ENCODE measurements around the gene TMIGD1. TPM values are rescaled to one million over a fixed set of nuclear protein-coding genes. Genes with fewer than 3 reads are reported as not detected.
A peak's percentile ranks its signal among the peaks of the same experiment; 100 is the strongest.

Gene TMIGD1
- total RNA-seq: not detected

DNA sequence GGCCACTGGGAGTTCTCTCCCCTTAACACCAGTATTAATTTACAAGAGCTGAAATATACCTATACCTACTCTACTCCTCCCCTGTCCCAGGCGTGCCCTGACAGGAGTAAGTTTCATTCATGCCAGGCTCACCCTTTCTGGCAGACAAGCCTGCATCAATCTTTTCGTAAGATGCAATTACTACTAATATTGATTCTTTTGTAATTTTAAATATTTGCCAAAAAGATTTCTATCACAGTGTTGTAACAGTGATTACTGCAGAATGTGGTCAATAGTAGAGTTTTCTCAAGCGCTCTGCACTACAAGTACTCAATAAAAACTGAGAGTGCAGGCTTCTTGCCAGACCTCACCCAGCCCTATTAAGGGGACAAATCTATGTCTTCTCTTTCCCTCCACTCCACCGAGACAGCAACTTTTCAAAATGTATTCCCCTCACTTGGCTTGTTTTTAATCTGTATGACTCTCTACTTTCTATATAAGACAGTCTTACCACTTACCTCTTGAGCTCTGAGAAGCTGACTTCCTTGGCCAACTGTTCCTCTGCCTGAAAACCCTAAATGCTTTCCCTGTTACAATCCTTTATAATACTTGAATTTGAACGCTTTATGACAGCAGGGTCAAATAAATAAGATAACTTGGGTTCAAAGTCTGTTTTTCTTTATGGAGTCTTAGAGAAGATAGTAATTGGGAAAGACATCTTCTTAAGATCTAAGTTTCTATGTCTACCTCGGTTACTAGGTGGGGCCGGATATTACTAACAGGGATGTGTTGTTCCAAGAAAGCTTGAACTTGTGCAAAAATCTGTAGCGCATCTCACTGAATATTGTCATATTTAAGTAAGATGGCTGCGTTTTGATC is at the start of gene TMIGD1:
Gene TMIGD1 (minus strand): TSS at position 555 of the 858 bp plus-strand sequence. CDS start 1,924 bp downstream, outside the sequence.
- Mint-ChIP-seq H3K36me3 (peaks cover 2% of the 10 kb centered on the region), H3K4me1 (peaks cover 47% of the 10 kb centered on the region), H3K27me3 (peaks cover 5% of the 10 kb centered on the region), H3K9me3 (ENCODE audit: low read depth) (no peaks in the 10 kb centered on the region), H3K4me3 (no peak within 1 kb of the TSS), H3K27ac (peak within 1 kb of the TSS; percentile 91)
- CTCF ChIA-PET: interaction anchor here (1.0 to 10.7 kb wide), 9 partner anchors 10 to 238 kb away, joined by 5 to 170 read pairs (median 18); partner anchors contain the start of gene BLMH
- DNase-seq: no peak
- no peak for ATAC-seq

DNA sequence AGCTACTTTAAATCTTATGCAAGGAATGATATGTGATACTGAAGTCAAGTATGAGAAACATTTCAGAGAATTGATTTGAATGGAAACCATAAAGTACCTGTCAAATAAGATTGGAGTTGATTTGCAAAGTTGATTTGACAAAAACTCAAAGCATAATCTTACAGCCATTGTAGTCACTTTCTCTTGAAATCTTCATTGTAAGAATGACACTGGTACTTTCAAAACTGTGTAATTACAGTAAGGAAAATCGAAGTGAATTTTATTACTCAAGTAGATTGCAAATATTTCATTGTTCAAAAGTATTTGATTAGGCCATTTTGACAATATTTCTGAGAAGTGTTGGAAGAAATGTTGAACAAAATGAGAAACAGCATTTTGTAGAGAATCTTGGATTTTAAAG is 48.5 kb upstream of the TMIGD1 start:
- Mint-ChIP-seq H3K36me3 (peaks cover 23% of the 10 kb centered on the region), H3K4me3 (no peak overlapping the region), H3K4me1 (peaks cover 42% of the 10 kb centered on the region), H3K9me3 (ENCODE audit: low read depth) (no peaks in the 10 kb centered on the region), H3K27me3 (no peaks in the 10 kb centered on the region), H3K27ac (no peak overlapping the region)
- CTCF ChIA-PET: interaction anchor here (1.9 to 2.4 kb wide), 2 partner anchors 42 to 46 kb away, joined by 5 to 8 read pairs; no protein-coding TSS in a partner anchor
- ATAC-seq: no peak
- DNase-seq: no peak

DNA sequence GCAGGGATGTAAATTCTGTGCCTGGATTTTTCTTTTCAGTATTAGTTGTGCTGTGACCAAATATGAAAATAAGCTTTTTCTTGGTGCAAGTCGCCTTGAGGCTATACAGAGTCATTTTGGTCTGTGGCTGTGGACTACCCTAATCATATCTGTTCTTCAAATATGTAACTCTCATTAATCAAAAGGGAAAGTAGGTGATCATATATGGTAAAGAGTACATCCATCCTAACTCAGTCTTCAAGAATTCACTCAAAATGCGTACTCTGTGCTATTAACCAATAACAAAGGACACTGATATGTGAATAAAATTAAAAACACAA is 47.4 kb upstream of the TMIGD1 start:
- Mint-ChIP-seq H3K27ac (peak overlapping the region; percentile 2), H3K36me3 (peaks cover 18% of the 10 kb centered on the region), H3K4me1 (peaks cover 51% of the 10 kb centered on the region), H3K27me3 (no peaks in the 10 kb centered on the region), H3K9me3 (ENCODE audit: low read depth) (no peaks in the 10 kb centered on the region), H3K4me3 (peak overlapping the region; percentile 84)
- CTCF ChIA-PET: interaction anchor here (0.8 to 3.8 kb wide), 8 partner anchors 9 to 287 kb away, joined by 3 to 17 read pairs (median 6); no protein-coding TSS in a partner anchor
- no peak for ATAC-seq
- no peak for DNase-seq

DNA sequence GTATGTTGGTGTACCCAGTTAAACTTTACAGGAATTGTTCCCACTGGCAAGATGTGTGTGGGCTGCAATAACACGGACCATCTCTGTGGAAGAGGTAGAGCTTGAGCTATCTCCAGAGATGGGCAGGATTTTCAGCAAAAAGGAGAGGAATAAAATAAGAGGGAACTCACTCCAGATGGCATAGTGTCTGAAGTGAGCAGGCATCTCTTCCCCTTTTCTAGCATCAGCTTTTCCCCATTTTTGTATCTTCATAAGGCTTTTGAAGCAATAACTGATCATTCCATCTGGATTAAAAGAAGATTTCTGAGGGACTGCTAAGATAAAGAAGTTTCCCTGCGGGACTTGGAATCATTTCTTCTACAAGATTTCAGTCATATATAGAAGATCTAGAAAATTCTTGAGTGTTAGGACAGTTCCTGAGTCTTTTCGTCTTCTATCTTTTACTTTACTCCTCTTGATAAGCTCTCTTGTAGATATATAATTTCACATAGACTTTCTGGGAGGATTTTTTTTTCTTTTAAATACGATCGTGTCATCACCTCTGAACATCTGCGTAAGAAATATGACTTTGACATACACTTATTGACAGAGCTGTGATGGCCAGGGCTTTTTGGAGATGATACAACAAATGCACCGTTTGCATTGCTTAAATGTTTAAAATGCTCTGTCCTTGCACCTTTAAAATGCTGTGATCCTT is 46.9 kb upstream of the TMIGD1 start:
- Mint-ChIP-seq H3K4me3 (peak overlapping the region; percentile 84), H3K4me1 (peaks cover 54% of the 10 kb centered on the region), H3K27ac (peak overlapping the region; percentile 2), H3K36me3 (peaks cover 15% of the 10 kb centered on the region), H3K27me3 (no peaks in the 10 kb centered on the region), H3K9me3 (ENCODE audit: low read depth) (no peaks in the 10 kb centered on the region)
- ATAC-seq (no peak), DNase-seq (no peak)
- CTCF ChIA-PET: interaction anchor here (0.8 to 3.8 kb wide), 8 partner anchors 8 to 286 kb away, joined by 3 to 17 read pairs (median 6); no protein-coding TSS in a partner anchor

DNA sequence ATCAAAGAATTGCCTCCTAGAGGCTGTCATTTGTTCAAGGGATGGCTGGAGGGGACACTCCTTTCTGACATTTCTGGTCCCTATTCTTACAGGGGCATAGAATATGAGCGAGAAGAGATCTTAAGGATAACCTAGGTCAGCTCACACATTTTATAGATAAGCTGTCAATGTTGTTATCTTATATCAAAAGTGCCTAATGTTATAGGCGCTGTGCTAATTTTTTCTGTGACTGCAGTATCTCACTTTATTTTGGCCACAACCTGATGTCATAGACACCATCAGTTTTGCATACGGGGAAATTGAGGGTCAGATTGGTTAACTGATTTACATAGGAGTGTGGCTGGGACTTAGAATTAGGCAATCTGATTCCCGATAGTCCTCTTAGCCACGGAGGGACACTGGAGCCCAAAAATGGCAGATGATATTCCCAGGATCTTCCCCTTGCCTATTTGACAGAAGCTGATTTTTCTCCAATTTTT is 46.1 kb upstream of the TMIGD1 start:
- H3K27me3 Mint-ChIP-seq: no peaks in the 10 kb centered on the region
- peaks cover 8% of the 10 kb centered on the region for H3K36me3 Mint-ChIP-seq
- ATAC-seq (peak; percentile 11), DNase-seq (no peak)
- peaks cover 53% of the 10 kb centered on the region for H3K4me1 Mint-ChIP-seq
- no peaks in the 10 kb centered on the region for H3K9me3 Mint-ChIP-seq (ENCODE audit: low read depth)
- H3K27ac Mint-ChIP-seq: peak overlapping the region; percentile 79
- CTCF ChIA-PET: interaction anchor here (1.2 to 3.8 kb wide), 7 partner anchors 10 to 285 kb away, joined by 3 to 17 read pairs (median 6); no protein-coding TSS in a partner anchor
- peak overlapping the region; percentile 84 for H3K4me3 Mint-ChIP-seq

DNA sequence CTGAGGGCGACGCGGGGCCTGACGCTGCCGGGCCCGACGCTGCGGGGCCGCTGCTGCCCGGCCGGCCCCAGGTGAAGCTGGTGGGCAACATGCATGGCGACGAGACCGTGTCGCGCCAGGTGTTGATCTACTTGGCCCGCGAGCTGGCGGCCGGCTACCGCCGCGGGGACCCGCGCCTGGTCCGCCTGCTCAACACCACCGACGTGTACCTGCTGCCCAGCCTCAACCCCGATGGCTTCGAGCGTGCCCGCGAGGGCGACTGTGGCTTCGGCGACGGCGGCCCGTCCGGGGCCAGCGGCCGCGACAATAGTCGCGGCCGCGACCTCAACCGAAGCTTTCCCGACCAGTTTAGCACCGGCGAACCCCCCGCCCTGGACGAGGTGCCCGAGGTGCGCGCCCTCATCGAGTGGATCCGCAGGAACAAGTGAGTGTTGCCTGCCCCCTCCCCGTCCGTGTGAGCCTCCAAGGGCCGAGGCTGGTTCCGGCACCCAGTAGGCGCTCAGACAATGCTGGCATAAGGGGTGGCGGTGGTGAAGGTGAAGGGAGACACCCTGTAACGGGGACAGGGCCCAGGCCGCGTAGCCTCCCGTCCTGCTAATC is 45.5 kb upstream of the TMIGD1 start:
- CTCF ChIA-PET: interaction anchor here (0.7 to 3.8 kb wide), 8 partner anchors 10 to 275 kb away, joined by 3 to 17 read pairs (median 4); partner anchors contain the start of gene BLMH
- Mint-ChIP-seq H3K4me3 (peak overlapping the region; percentile 84), H3K9me3 (ENCODE audit: low read depth) (no peaks in the 10 kb centered on the region), H3K27me3 (peaks cover 4% of the 10 kb centered on the region), H3K36me3 (peaks cover 6% of the 10 kb centered on the region), H3K4me1 (peaks cover 53% of the 10 kb centered on the region), H3K27ac (peak overlapping the region; percentile 79)
- peak; percentile 15 for ATAC-seq
- peak; percentile 61 for DNase-seq

GRCh38 chr17:30378825-30379302 is 45.0 kb upstream of the TMIGD1 start, which contains the start of gene CPD:
Gene CPD, plus strand, starts transcription at chr17:30378927. Its CDS starts 54 bp downstream, at chr17:30378981.
- Mint-ChIP-seq H3K27me3 (peaks cover 4% of the 10 kb centered on the region), H3K27ac (peak within 1 kb of the TSS; percentile 82), H3K9me3 (ENCODE audit: low read depth) (no peaks in the 10 kb centered on the region), H3K4me1 (peaks cover 54% of the 10 kb centered on the region), H3K36me3 (peaks cover 6% of the 10 kb centered on the region), H3K4me3 (peak within 1 kb of the TSS; percentile 84)
- DNase-seq (peak; percentile 97), ATAC-seq (peak; percentile 89)
- CTCF ChIA-PET: interaction anchor here (0.7 to 3.8 kb wide), 7 partner anchors 10 to 274 kb away, joined by 3 to 17 read pairs (median 3); partner anchors contain the start of gene BLMH

DNA sequence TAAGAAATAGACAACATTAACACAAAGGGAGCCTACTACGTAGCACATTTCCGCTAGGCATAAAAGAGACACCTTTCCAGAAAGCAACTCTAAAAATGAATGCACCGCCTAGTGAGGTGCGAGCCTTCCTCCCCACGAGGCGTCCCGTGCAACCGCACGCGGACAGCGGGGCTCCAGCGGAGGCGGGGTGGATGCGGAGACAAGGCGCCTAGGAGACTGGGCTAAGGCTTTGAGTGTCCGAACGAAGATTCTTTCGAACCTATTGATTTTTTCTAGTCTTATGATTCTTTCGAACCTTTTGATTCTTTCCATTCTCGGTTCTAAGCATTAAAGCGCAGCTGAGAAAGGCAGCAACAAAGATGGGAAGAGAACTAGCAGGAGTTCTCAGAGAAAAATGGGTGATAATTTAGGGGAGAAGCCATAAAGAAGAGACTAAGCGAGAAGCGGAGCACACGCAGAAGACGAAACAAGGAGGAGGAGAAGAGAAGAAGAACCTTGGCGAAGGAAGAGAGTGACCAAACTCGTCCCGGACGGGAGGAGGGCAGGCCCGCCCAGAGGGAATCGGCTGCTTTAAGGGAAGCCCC is 44.5 kb upstream of the TMIGD1 start:
- H3K4me3 Mint-ChIP-seq: peak overlapping the region; percentile 82
- peaks cover 6% of the 10 kb centered on the region for H3K36me3 Mint-ChIP-seq
- ATAC-seq (peak; percentile 46), DNase-seq (peak; percentile 77)
- peaks cover 4% of the 10 kb centered on the region for H3K27me3 Mint-ChIP-seq
- H3K4me1 Mint-ChIP-seq: peaks cover 56% of the 10 kb centered on the region
- H3K9me3 Mint-ChIP-seq (ENCODE audit: low read depth): no peaks in the 10 kb centered on the region
- peak overlapping the region; percentile 82 for H3K27ac Mint-ChIP-seq
- CTCF ChIA-PET: interaction anchor here (0.8 to 3.8 kb wide), 9 partner anchors 11 to 280 kb away, joined by 3 to 17 read pairs (median 3); partner anchors contain the start of gene BLMH

GRCh38 chr17:30377574-30378240 is 43.9 kb upstream of the TMIGD1 start:
- peaks cover 56% of the 10 kb centered on the region for H3K4me1 Mint-ChIP-seq
- CTCF ChIA-PET: interaction anchor here (0.8 to 3.8 kb wide), 7 partner anchors 12 to 279 kb away, joined by 3 to 17 read pairs (median 3); no protein-coding TSS in a partner anchor
- peaks cover 4% of the 10 kb centered on the region for H3K27me3 Mint-ChIP-seq
- peaks cover 6% of the 10 kb centered on the region for H3K36me3 Mint-ChIP-seq
- DNase-seq (no peak), ATAC-seq (no peak)
- peak overlapping the region; percentile 82 for H3K27ac Mint-ChIP-seq
- H3K9me3 Mint-ChIP-seq (ENCODE audit: low read depth): no peaks in the 10 kb centered on the region
- H3K4me3 Mint-ChIP-seq: peak overlapping the region; percentile 82

DNA sequence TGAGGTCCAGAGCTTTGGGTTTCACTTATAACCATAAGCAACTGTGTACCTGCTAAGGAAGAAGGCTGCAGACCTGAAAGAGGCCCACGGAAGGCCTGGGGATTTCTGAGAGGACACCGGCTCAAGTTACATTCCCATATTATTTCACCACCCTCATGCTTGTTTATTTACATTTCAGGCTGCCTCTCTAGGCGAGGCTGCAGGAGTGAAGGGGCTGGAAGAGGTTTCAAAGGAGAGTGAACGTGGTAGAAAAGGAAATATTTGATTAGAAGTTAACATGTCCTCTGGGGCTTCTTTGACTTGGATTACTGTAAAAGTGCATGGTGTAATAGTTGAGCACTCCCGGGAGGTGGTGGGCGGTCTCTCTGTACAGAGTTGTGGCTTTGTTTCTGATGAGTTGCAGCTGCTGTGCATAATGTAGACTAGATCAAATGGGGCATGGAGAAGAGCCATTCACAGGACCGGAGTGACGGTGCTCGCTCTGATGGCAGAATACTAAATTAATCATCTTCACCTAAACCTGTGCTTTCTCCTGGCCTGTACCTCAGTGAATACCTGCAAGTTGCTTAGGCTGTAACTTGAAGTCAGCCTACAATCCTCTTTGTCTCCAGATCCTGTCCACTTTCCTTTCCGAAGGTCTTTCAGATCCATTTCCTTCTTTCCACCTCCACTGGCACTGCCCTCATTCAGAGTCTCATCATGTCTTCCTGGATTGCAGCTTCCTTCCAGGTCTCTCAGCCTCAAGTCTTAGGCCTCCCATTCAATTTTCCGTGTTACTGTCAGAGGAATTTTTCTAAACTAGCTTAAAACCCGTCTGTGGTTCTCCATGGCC is 43.0 kb upstream of the TMIGD1 start:
- Mint-ChIP-seq H3K36me3 (peaks cover 6% of the 10 kb centered on the region), H3K9me3 (ENCODE audit: low read depth) (no peaks in the 10 kb centered on the region), H3K4me1 (peaks cover 54% of the 10 kb centered on the region), H3K27ac (no peak overlapping the region), H3K4me3 (no peak overlapping the region), H3K27me3 (peaks cover 4% of the 10 kb centered on the region)
- CTCF ChIA-PET: interaction anchor here (0.8 to 1.2 kb wide), 3 partner anchors 13 to 278 kb away, joined by 3 to 4 read pairs (median 3); no protein-coding TSS in a partner anchor
- ATAC-seq: no peak
- DNase-seq: no peak

DNA sequence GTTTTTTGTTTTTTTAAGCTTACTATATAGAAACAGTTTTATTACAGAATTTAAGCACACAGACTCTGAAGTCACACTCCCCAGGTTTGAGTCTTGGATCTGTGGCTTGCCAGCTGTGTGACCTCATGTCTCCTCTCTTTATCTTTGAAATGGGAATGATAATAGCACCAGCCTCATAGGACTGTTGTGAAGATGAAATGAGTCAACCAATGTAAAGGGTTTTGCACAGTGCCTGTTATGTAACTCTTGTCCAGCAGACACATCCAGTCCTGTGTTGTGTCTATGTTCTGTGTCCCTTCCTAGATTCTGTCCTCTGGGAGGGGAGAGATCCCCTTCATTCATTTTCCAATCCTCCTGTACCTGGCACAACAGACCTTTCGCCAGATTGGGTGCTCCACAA is 41.8 kb upstream of the TMIGD1 start:
- Mint-ChIP-seq H3K4me3 (no peak overlapping the region), H3K9me3 (ENCODE audit: low read depth) (no peaks in the 10 kb centered on the region), H3K36me3 (peaks cover 3% of the 10 kb centered on the region), H3K27me3 (peaks cover 4% of the 10 kb centered on the region), H3K27ac (no peak overlapping the region), H3K4me1 (peaks cover 45% of the 10 kb centered on the region)
- CTCF ChIA-PET: interaction anchor here (1.2 kb wide), 1 partner anchor 12 kb away, joined by 3 read pairs; no protein-coding TSS in a partner anchor
- no peak for DNase-seq
- ATAC-seq: no peak

All from activated CD8-positive, alpha-beta memory T cell treated with anti-CD3 and anti-CD28 coated beads, Interleukin-2, amount 10 ng/mL, durations not matched to agents 7 days and 5 days (primary cell).